ENCODE results near the gene FBXO24.

The FBXO24 gene

DNA sequence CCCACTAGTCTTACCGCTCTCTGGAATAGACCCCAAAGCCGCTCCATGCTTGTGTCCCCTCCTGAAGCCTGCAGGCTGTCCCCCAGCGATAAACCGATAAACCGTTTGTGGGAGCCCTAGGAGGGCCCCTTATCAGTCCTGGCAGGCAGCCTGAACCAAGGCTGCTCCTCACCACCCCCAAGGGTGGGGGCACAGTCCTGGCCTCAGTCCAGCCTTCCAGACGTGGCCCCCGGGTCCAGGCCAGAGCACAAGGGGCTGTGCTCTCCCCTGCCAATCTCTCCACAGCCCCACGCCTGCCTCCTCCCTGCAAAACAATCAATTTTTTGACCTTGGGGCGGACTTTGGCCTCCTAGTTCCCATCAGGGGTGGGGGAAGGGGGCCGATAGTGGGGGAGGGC lies 55.3 kb downstream of the FBXO24 start, which contains the start of gene TFR2:
Gene TFR2, minus strand, starts transcription at position 90 of the 397 bp plus-strand sequence. Its CDS starts 43 bp downstream, at position 47.
- TF ChIP-seq, protein P1, sequence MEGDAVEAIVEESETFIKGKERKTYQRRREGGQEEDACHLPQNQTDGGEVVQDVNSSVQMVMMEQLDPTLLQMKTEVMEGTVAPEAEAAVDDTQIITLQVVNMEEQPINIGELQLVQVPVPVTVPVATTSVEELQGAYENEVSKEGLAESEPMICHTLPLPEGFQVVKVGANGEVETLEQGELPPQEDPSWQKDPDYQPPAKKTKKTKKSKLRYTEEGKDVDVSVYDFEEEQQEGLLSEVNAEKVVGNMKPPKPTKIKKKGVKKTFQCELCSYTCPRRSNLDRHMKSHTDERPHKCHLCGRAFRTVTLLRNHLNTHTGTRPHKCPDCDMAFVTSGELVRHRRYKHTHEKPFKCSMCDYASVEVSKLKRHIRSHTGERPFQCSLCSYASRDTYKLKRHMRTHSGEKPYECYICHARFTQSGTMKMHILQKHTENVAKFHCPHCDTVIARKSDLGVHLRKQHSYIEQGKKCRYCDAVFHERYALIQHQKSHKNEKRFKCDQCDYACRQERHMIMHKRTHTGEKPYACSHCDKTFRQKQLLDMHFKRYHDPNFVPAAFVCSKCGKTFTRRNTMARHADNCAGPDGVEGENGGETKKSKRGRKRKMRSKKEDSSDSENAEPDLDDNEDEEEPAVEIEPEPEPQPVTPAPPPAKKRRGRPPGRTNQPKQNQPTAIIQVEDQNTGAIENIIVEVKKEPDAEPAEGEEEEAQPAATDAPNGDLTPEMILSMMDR (conservative IDR thresholded peaks at IDR 0.05; ENCODE audit: low read depth, low read length): no peak
- DNase-seq (ENCODE audit: low read depth): no peak
- H3K4me3 ChIP-seq (ENCODE audit: low read depth, low read length): no peak within 1 kb of the TSS

DNA sequence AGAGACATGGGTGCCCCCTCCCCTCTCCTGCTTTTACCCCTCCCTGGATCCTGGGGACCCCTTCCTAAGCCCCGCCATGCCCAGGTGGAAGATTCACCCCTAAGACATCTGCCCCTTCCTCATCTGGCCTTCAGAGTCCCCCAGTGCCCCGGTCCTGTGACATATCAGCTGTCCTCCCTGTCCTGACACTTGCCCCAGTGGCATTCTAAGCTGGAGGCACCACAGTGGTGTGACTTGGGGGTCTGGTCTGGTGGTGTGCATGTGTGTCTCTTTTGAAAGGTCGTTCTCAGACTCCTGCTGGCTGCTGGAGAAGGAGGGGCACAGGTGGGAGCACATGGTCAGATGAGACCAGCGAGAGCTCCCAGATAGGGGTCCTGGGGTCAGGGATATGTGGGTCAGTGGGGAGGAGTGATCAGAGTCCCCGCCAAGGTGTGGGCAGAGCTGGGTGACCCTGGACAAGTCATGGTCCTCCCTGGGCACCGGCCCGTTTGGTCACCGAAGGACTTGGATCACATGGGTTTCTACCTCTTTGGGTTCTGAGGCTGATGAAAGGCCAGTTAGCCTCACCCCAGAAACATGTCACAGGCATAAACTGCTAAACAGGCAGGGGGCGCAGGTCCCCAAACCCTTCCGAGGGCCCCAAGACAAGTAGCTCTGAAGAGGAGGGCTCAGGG lies 55.9 kb downstream of the FBXO24 start:
- TF ChIP-seq, protein P1 (conservative IDR thresholded peaks at IDR 0.05; ENCODE audit: low read depth, low read length): no peak
- no peak for DNase-seq (ENCODE audit: low read depth)
- H3K4me3 ChIP-seq (ENCODE audit: low read depth, low read length): no peak overlapping the region

DNA sequence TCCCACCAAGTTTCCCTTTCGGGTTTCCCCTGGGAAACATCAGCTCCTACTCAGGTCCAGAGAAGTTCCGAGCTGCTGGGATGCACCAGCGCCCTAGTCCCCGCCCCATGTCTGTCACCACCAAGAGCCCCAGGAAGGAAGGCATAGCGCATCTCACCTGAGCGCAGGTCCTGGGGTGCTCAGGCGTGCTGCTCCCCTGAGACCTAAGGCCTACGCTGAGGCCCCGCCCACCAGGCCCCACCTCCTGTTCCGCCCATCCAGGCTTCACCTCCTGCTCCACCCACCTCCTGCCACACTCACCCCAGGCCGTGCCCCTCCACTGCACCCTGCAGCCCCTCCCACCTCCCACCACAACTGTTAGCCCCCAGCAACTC lies 56.4 kb downstream of the FBXO24 start:
- H3K4me3 ChIP-seq (ENCODE audit: low read depth, low read length): no peak overlapping the region
- no peak for DNase-seq (ENCODE audit: low read depth)
- TF ChIP-seq, protein P1 (conservative IDR thresholded peaks at IDR 0.05; ENCODE audit: low read depth, low read length): no peak

DNA sequence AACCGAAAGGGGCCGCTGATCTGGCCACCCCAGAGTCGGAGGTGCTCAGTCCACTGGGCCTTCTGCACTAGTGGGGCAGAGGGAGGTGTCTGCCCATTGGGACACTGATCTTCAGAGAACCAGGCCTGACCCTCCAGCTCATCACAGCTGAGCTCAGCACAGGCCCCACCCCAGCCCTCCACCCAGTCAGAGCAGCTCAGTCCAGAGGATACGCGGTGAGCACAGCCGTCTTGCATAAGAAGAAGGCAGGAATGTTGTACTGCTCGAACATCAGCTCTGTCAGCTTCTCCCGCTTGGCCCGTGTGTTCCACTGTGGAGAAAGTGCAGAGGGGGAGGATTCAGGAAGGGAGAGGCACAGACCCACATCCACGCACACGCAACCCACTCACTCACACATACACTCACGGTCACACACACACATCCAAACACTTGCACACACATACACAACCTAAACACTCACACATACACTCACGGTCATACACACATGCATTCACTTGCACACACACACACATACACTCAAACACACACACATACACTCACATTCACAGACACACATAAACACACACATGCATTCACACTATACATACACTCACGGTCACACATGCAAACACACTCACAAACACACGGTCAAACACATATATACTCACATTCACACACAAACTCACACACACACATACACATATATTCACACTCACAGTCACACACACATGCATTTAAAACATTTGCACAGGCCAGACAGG lies 63.9 kb downstream of the FBXO24 start:
- H3K4me3 ChIP-seq (ENCODE audit: low read depth, low read length): no peak overlapping the region
- TF ChIP-seq, protein P1 (conservative IDR thresholded peaks at IDR 0.05; ENCODE audit: low read depth, low read length): no peak
- DNase-seq (ENCODE audit: low read depth): peak; percentile 31

Data from choroid plexus epithelial cell (primary cell).